Tibial nerve (tissue), 4 donors: ENCODE data around the gene NEAT1.
A peak's percentile ranks its signal among the peaks of the same experiment; 100 is the strongest.

Experiments used
- CTCF ChIP-seq, 5 experiments: fragments of 200-600 bp in 3 of 5; fragments of 450-650 bp in 2 of 5; sonication (generic) in 3 of 5; IDR thresholded peaks; one replicate each; pipeline ENCODE4 v1.5.1; 2016 to 2019; ENCODE audit warnings: antibody characterized with exemption in 5 of 5, mild to moderate bottlenecking in 3 of 5, moderate library complexity in 2 of 5
- EP300 ChIP-seq, 2 donors: sonication (generic); formaldehyde crosslinking; IDR thresholded peaks; one replicate each; pipeline ENCODE4 v1.6.1; 2017; ENCODE audit warnings: antibody characterized with exemption in 2 of 2, mild to moderate bottlenecking in 1 of 2
- POLR2A ChIP-seq, 2 donors: fragments of 450-650 bp; IDR thresholded peaks; one replicate each; pipeline ENCODE4 v1.6.1; 2017; ENCODE audit warnings: antibody characterized with exemption in 2 of 2, mild to moderate bottlenecking in 2 of 2, moderate library complexity in 2 of 2

- TF ChIP-seq POLR2A (IDR thresholded peaks at IDR 0.05) (peak; percentile 5 to 43), CTCF (IDR thresholded peaks at IDR 0.05) (no peak), EP300 (IDR thresholded peaks at IDR 0.05) (peak in 1 of 2 donors; percentile 88)
Observed at GRCh38 chr11:65427691-65428577, 5.3 kb downstream of the NEAT1 start.
